ENCODE results near the gene BEST3. TPM values are rescaled to one million over a fixed set of nuclear protein-coding genes. Genes with fewer than 3 reads are reported as not detected.
A peak's percentile ranks its signal among the peaks of the same experiment; 100 is the strongest.

The BEST3 gene
- total and polyA plus RNA-seq, 2 experiments from 2014 or later: not detected

GRCh38 chr12:69726922-69727321 lies 27.8 kb upstream of the BEST3 start:
- Mint-ChIP-seq H3K4me1 (no peaks in the 10 kb centered on the region), H3K36me3 (ENCODE audit: low read depth) (no peaks in the 10 kb centered on the region), H3K27ac (no peak overlapping the region), H3K4me3 (no peak overlapping the region), H3K27me3 (ENCODE audit: insufficient read depth, low read depth, poor library complexity) (peaks cover 2% of the 10 kb centered on the region), H3K9me3 (no peaks in the 10 kb centered on the region)
- Histone ChIP-seq H3K36me3 (ENCODE audit: insufficient read depth) (no peaks in the 10 kb centered on the region), H3K4me3 (no peak overlapping the region), H3K27ac (ENCODE audit: low read depth) (no peak overlapping the region), H3K79me2 (replicated peaks; ENCODE audit: insufficient read depth) (no peaks in the 10 kb centered on the region), H3K4me2 (no peak overlapping the region), H3K4me1 (ENCODE audit: insufficient read depth) (no peaks in the 10 kb centered on the region), H3K9me2 (ENCODE audit: insufficient read depth) (no peaks in the 10 kb centered on the region), H4K20me1 (replicated peaks; ENCODE audit: insufficient read depth) (no peaks in the 10 kb centered on the region), H3F3A (replicated peaks; ENCODE audit: low read depth) (no peaks in the 10 kb centered on the region), H3K27me3 (ENCODE audit: insufficient read depth) (no peaks in the 10 kb centered on the region), H2AFZ (peak overlapping the region; percentile 83)
- no peak for TF ChIP-seq CREB1 (CRISPR knock-in tag; IDR thresholded peaks at IDR 0.05; ENCODE audit: low read depth)
- no peak for TF ChIP-seq JUNB (IDR thresholded peaks at IDR 0.05; ENCODE audit: unreplicated experiment)
- no peak for TF ChIP-seq REST (IDR thresholded peaks at IDR 0.05; ENCODE audit: unreplicated experiment)
- TF ChIP-seq ETS1 (IDR thresholded peaks at IDR 0.05): no peak
- TF ChIP-seq POLR2AphosphoS5 (IDR thresholded peaks at IDR 0.05; ENCODE audit: low read depth): no peak
- TF ChIP-seq NANOG (IDR thresholded peaks at IDR 0.05; ENCODE audit: borderline replicate concordance): no peak
- no peak for TF ChIP-seq ZNF462 (CRISPR knock-in tag; IDR thresholded peaks at IDR 0.05)
- no peak for TF ChIP-seq ZNF114 (CRISPR knock-in tag; IDR thresholded peaks at IDR 0.05)
- no peak for TF ChIP-seq ZNF331 (CRISPR knock-in tag; IDR thresholded peaks at IDR 0.05; ENCODE audit: low read depth)
- TF ChIP-seq CTCF (conservative IDR thresholded peaks at IDR 0.05; ENCODE audit: low read depth in 2 of 2): no peak
- ATAC-seq (no peak), DNase-seq (ENCODE audit: low spot score) (no peak)

All from GM23338 (cell line).